Subcutaneous abdominal adipose tissue (tissue), 5 donors: ENCODE results near the gene S100PBP.

ENCODE experiments used
- H3K27ac ChIP-seq: one replicate; pipeline ENCODE4 v1.7.0; 2013; ENCODE audit warnings: low read depth, mild to moderate bottlenecking, inconsistent platforms, low read length, moderate library complexity
- H3K27me3 ChIP-seq, 5 donors: one replicate each; pipeline ENCODE4 v1.7.0; 2013; ENCODE audit warnings: low read length in 5 of 5, inconsistent platforms in 1 of 5; ENCODE audit not compliant: control insufficient read depth in 5 of 5, insufficient read depth in 4 of 5
- H3K36me3 ChIP-seq, 5 donors: one replicate each; pipeline ENCODE4 v1.7.0; 2013; ENCODE audit warnings: low read length in 5 of 5; ENCODE audit not compliant: control insufficient read depth in 5 of 5, insufficient read depth in 5 of 5
- H3K4me1 ChIP-seq, 5 donors: one replicate each; pipeline ENCODE4 v1.7.0; 2013; ENCODE audit warnings: low read length in 5 of 5, mild to moderate bottlenecking in 3 of 5, moderate library complexity in 1 of 5; ENCODE audit not compliant: control insufficient read depth in 5 of 5, insufficient read depth in 5 of 5
- H3K4me3 ChIP-seq, 5 donors: one replicate each; pipeline ENCODE4 v1.7.0; 2013; ENCODE audit warnings: low read length in 5 of 5, low read depth in 1 of 5
- H3K9ac ChIP-seq, 5 donors: one replicate each; pipeline ENCODE4 v1.7.0; 2013; ENCODE audit warnings: low read length in 5 of 5, mild to moderate bottlenecking in 4 of 5, moderate library complexity in 3 of 5
- H3K9me3 ChIP-seq, 5 donors: one replicate each; pipeline ENCODE4 v1.7.0; 2013; ENCODE audit warnings: low read length in 5 of 5; ENCODE audit not compliant: control insufficient read depth in 5 of 5
- donor health status: healthy.
- donor health status: healthy.
- donor health status: healthy.
- donor health status: healthy.
- donor health status: healthy.

Gene S100PBP

GRCh38 chr1:32885676-32886003 is 68.2 kb downstream of the S100PBP start:
- Histone ChIP-seq H3K9me3 (no peaks in the 10 kb centered on the region), H3K4me1 (peaks cover 0 to 9% (median 5%) of the 10 kb centered on the region in 5 donors), H3K9ac (no peak overlapping the region), H3K36me3 (no peaks in the 10 kb centered on the region), H3K27me3 (peaks cover 21 to 50% (median 46%) of the 10 kb centered on the region in 5 donors), H3K27ac (no peak overlapping the region), H3K4me3 (no peak overlapping the region)

- Histone ChIP-seq H3K27ac (no peak within 1 kb of the TSS), H3K4me1 (peaks cover 0 to 9% (median 5%) of the 10 kb centered on the region in 5 donors), H3K4me3 (no peak within 1 kb of the TSS), H3K9ac (no peak within 1 kb of the TSS), H3K9me3 (no peaks in the 10 kb centered on the region), H3K36me3 (no peaks in the 10 kb centered on the region), H3K27me3 (peaks cover 21 to 52% (median 49%) of the 10 kb centered on the region in 5 donors)
Measured at GRCh38 chr1:32886004-32886827, 68.8 kb downstream of the S100PBP start, which contains the start of gene HPCA. Gene HPCA, plus strand, starts transcription at chr1:32886491. Its CDS starts 2,408 bp downstream, at chr1:32888899.

GRCh38 chr1:32886828-32887414 is 69.5 kb downstream of the S100PBP start:
- H3K4me1 ChIP-seq = peaks cover 0 to 8% (median 4%) of the 10 kb centered on the region in 5 donors
- no peak overlapping the region for H3K27ac ChIP-seq
- H3K9me3 ChIP-seq = no peaks in the 10 kb centered on the region
- H3K36me3 ChIP-seq = no peaks in the 10 kb centered on the region
- H3K9ac ChIP-seq = no peak overlapping the region
- H3K27me3 ChIP-seq = peaks cover 21 to 59% (median 53%) of the 10 kb centered on the region in 5 donors
- no peak overlapping the region for H3K4me3 ChIP-seq

- Histone ChIP-seq H3K9ac (no peak overlapping the region), H3K27me3 (peaks cover 28 to 66% (median 59%) of the 10 kb centered on the region in 5 donors), H3K36me3 (no peaks in the 10 kb centered on the region), H3K4me3 (no peak overlapping the region), H3K9me3 (peaks cover 0 to 1% (median 0%) of the 10 kb centered on the region in 5 donors), H3K4me1 (peaks cover under 1 to 6% (median 2%) of the 10 kb centered on the region in 5 donors), H3K27ac (no peak overlapping the region)
Measured at GRCh38 chr1:32887623-32888022, 70.2 kb downstream of the S100PBP start.

- Histone ChIP-seq H3K4me3 (no peak overlapping the region), H3K9me3 (peaks cover 0 to 3% (median 0%) of the 10 kb centered on the region in 5 donors), H3K27ac (no peak overlapping the region), H3K27me3 (peaks cover 30 to 68% (median 63%) of the 10 kb centered on the region in 5 donors), H3K4me1 (peaks cover 1 to 11% (median 6%) of the 10 kb centered on the region in 5 donors), H3K9ac (no peak overlapping the region), H3K36me3 (no peaks in the 10 kb centered on the region)
Measured at GRCh38 chr1:32888134-32888533, 70.7 kb downstream of the S100PBP start.

- peaks cover 30 to 71% (median 61%) of the 10 kb centered on the region in 5 donors for H3K27me3 ChIP-seq
- H3K4me3 ChIP-seq = no peak overlapping the region
- H3K36me3 ChIP-seq = no peaks in the 10 kb centered on the region
- peaks cover 0 to 3% (median 0%) of the 10 kb centered on the region in 5 donors for H3K9me3 ChIP-seq
- no peak overlapping the region for H3K27ac ChIP-seq
- peaks cover 1 to 16% (median 13%) of the 10 kb centered on the region in 5 donors for H3K4me1 ChIP-seq
- no peak overlapping the region for H3K9ac ChIP-seq
Measured at GRCh38 chr1:32888677-32889420, 71.4 kb downstream of the S100PBP start.

GRCh38 chr1:32889731-32890278 is 72.4 kb downstream of the S100PBP start:
- H3K36me3 ChIP-seq = no peaks in the 10 kb centered on the region
- peaks cover 30 to 65% (median 56%) of the 10 kb centered on the region in 5 donors for H3K27me3 ChIP-seq
- no peak overlapping the region for H3K9ac ChIP-seq
- H3K9me3 ChIP-seq = peaks cover 0 to 3% (median 0%) of the 10 kb centered on the region in 5 donors
- H3K4me3 ChIP-seq = no peak overlapping the region
- peaks cover 1 to 19% (median 13%) of the 10 kb centered on the region in 5 donors for H3K4me1 ChIP-seq
- H3K27ac ChIP-seq = no peak overlapping the region

- H3K4me1 ChIP-seq = peaks cover 1 to 19% (median 13%) of the 10 kb centered on the region in 5 donors
- H3K27me3 ChIP-seq = peaks cover 22 to 57% (median 50%) of the 10 kb centered on the region in 5 donors
- no peak overlapping the region for H3K4me3 ChIP-seq
- H3K36me3 ChIP-seq = no peaks in the 10 kb centered on the region
- H3K27ac ChIP-seq = no peak overlapping the region
- no peak overlapping the region for H3K9ac ChIP-seq
- H3K9me3 ChIP-seq = peaks cover 0 to 3% (median 0%) of the 10 kb centered on the region in 5 donors
Measured at GRCh38 chr1:32890516-32891240, 73.2 kb downstream of the S100PBP start.

GRCh38 chr1:32891241-32891570 is 73.8 kb downstream of the S100PBP start:
- H3K4me3 ChIP-seq = no peak overlapping the region
- H3K9ac ChIP-seq = no peak overlapping the region
- peaks cover 22 to 53% (median 45%) of the 10 kb centered on the region in 5 donors for H3K27me3 ChIP-seq
- H3K9me3 ChIP-seq = peaks cover 0 to 3% (median 0%) of the 10 kb centered on the region in 5 donors
- H3K4me1 ChIP-seq = peaks cover 1 to 16% (median 13%) of the 10 kb centered on the region in 5 donors
- no peaks in the 10 kb centered on the region for H3K36me3 ChIP-seq
- no peak overlapping the region for H3K27ac ChIP-seq
